NCI-H1436 (cell line): ENCODE measurements around the gene SPEN.
"Not testable (repeated sequence)": the region's sequence is repeated elsewhere in the genome, so short reads cannot be mapped to it uniquely, and the experiment has no call there.

Experiments
- DNase-seq: peaks from one replicate; lab custom pipeline; 2025; lab: John Stamatoyannopoulos, UW

SPEN gene

GRCh38 chr1:15847100-15847892 is at the start of gene SPEN:
Gene SPEN, plus strand, starts transcription at chr1:15847707. Its CDS starts 361 bp downstream, at chr1:15848068.
- peak; percentile 94 for DNase-seq

GRCh38 chr1:15799004-15799867 is 48.3 kb upstream of the SPEN start:
- DNase-seq = no peak

- no peak for DNase-seq
Measured at GRCh38 chr1:15799928-15800835, 47.3 kb upstream of the SPEN start.

DNA sequence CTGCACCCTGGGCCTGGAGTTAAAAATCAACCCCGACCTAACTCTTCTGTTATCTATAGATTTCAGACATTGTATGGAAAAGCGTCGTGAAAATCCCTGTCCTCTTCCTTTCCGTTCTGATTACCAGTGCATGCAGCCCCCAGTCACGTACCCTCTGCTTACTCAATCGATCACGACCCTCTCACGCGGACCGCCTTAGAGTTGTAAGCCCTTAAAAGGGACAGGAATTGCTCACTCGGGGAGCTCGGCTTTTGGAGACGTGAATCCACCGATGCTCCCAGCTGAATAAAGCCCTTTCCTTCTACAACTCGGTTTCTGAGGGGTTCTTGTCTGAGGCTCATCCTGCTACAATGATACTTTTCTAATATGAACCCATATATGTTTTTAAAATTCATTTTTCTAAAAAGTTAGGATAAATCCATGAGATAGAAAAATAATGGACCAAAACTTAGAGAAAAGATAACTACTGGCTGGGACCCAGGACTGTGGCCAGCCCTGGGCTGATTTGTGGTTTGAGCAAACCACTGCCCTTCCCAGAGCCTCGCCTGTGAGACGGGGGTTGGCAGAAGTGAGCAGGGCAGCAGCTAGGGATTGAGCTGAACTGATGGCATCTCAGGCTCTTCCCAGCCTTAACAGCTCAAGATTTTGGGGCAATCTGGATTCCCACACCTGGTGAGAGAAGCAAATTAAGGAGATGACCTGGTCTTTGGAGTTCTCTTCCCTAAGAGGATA is 45.1 kb upstream of the SPEN start:
- DNase-seq = no peak

GRCh38 chr1:15803380-15803779 is 44.1 kb upstream of the SPEN start:
- peak; percentile 12 for DNase-seq

- DNase-seq = no peak
Measured at GRCh38 chr1:15804060-15804459, 43.4 kb upstream of the SPEN start.

GRCh38 chr1:15807121-15807520 is 40.4 kb upstream of the SPEN start:
- DNase-seq = no peak

GRCh38 chr1:15807549-15807948 is 40.0 kb upstream of the SPEN start, which contains the start of gene UQCRHL:
Gene UQCRHL, minus strand, starts transcription at chr1:15807649. Its CDS starts 0 bp downstream, at chr1:15807649.
- DNase-seq = not testable (repeated sequence)

- no peak for DNase-seq
Measured at GRCh38 chr1:15808955-15809354, 38.6 kb upstream of the SPEN start.

- no peak for DNase-seq
Measured at GRCh38 chr1:15810073-15810472, 37.4 kb upstream of the SPEN start.

DNA sequence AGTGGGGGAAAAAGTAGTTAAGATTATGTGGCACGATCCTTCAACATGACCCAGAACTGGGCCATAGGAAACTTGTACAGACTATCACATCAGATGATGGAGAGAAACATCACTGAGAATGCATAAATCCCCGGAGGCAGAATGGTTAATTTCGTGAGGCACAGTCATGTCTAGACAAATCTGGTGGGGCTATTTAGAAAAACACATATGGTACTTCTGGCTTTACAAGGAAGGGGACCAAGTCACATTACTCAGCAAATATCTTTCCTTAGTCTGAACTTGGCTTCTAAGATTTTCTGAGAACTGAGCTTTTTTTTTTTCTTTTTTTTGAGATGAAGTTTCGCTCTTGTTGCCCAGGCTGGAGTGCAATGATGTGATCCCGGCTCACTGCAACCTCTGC is 30.8 kb upstream of the SPEN start:
- no peak for DNase-seq

GRCh38 chr1:15820478-15820877 is 27.0 kb upstream of the SPEN start:
- DNase-seq = no peak

DNA sequence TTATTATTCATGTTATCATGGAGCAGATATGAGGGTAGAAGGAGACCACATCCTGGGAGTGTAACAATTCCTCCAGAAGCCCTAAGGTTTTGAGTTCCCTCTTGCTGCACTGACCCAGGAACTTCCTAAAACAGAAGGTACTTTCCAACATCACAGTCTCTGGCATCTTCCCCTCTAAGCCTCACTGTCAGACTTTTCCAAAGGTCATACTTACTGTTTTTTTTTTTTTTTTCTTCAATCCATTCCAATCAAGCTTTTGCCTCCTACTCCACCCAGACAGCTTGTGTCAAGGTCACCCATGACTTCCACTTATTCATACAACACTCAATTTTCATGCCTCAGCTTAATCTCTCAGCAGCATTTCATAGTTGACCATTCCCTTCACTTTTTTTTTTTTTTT is 21.7 kb upstream of the SPEN start:
- DNase-seq = no peak

DNA sequence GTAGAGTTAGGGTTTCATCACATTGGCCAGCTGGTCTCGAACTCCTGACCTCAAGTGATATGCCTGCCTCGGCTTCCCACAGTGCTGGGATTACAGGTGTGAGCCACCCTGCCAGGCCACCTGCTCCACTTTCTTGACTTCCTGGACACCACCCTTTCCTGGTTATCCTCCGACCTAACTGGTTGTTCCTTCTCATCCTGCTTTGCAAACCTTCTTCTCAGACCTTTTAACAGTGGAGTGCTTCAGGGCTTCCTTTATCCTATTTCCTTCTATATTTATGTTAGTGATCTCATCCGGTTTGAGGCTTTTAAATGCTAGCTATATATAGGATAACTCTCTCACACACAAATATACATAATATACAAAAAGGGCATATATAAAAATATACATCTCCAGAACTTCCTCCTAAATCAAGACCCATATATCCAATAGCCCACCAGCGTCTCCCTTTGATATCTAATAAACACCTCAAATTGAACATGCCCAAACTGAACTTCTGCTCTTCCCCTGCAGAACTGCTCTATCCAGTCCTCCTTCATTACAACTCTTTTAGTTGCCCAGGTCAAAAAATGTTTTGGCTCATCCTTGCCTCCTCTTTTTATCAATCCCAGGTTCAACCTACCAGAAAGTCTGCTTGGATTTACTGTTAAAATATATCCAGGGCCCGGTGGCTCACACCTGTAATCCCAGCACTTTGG is 20.5 kb upstream of the SPEN start:
- no peak for DNase-seq

- not testable (repeated sequence) for DNase-seq
Measured at GRCh38 chr1:15827567-15827966, 19.9 kb upstream of the SPEN start.

- not testable (repeated sequence) for DNase-seq
Measured at GRCh38 chr1:15828931-15829330, 18.6 kb upstream of the SPEN start.

- DNase-seq = no peak
Measured at GRCh38 chr1:15830258-15830657, 17.2 kb upstream of the SPEN start.

- DNase-seq = peak; percentile 67
Measured at GRCh38 chr1:15833069-15833679, 14.3 kb upstream of the SPEN start.

GRCh38 chr1:15833842-15834405 is 13.6 kb upstream of the SPEN start:
- DNase-seq = no peak
